Choroid plexus epithelial cell (primary cell): ENCODE data around the gene AGPAT3.

ENCODE experiments used
- DNase-seq: peaks from one replicate; pipeline ENCODE4 v3.0.0-alpha.2; 2010; ENCODE audit warnings: low read depth
- H3K4me3 ChIP-seq: 2 replicates; pipeline ENCODE4 v1.5.1; 2011; ENCODE audit warnings: low read depth, mild to moderate bottlenecking, control low read depth, low read length, moderate library complexity
- CTCF ChIP-seq: conservative IDR thresholded peaks from 2 replicates; pipeline ENCODE4 v1.5.1; 2011; ENCODE audit warnings: low read depth, mild to moderate bottlenecking, control low read depth, inconsistent platforms, low read length, moderate library complexity

The AGPAT3 gene

GRCh38 chr21:43923391-43923790, 58.4 kb downstream of the AGPAT3 start:
- no peak overlapping the region for H3K4me3 ChIP-seq
- no peak for TF ChIP-seq CTCF
- peak; percentile 15 for DNase-seq

- no peak overlapping the region for H3K4me3 ChIP-seq
- no peak for TF ChIP-seq CTCF
- DNase-seq: no peak
Observed at GRCh38 chr21:43924421-43925095, 59.5 kb downstream of the AGPAT3 start.

GRCh38 chr21:43925096-43925481, 60.1 kb downstream of the AGPAT3 start:
- no peak for TF ChIP-seq CTCF
- H3K4me3 ChIP-seq: no peak overlapping the region
- no peak for DNase-seq

- no peak for DNase-seq
- no peak for TF ChIP-seq CTCF
- no peak overlapping the region for H3K4me3 ChIP-seq
Observed at GRCh38 chr21:43925609-43926008, 60.6 kb downstream of the AGPAT3 start.

GRCh38 chr21:43926196-43926595, 61.2 kb downstream of the AGPAT3 start:
- H3K4me3 ChIP-seq: no peak overlapping the region
- no peak for DNase-seq
- TF ChIP-seq CTCF: no peak

- DNase-seq: no peak
- no peak for TF ChIP-seq CTCF
- no peak overlapping the region for H3K4me3 ChIP-seq
Observed at GRCh38 chr21:43927591-43928221, 62.7 kb downstream of the AGPAT3 start.
